Effector memory CD4-positive, alpha-beta T cell (primary cell): ENCODE data around the gene SKAP1.
A peak's percentile ranks its signal among the peaks of the same experiment; 100 is the strongest.
"Not testable (repeated sequence)": the region's sequence is repeated elsewhere in the genome, so short reads cannot be mapped to it uniquely, and the experiment has no call there.

Source experiments
- DNase-seq, 3 donors: peaks; one replicate each; pipeline ENCODE4 v3.0.0-alpha.2; 2020
- H3K27ac ChIP-seq: 2 replicates; pipeline ENCODE4 v1.7.0; 2013; ENCODE audit warnings: mild to moderate bottlenecking, low read length, moderate library complexity; ENCODE audit not compliant: insufficient read depth, poor library complexity, severe bottlenecking
- H3K27me3 ChIP-seq: replicated peaks from 2 replicates; pipeline ENCODE4 v1.7.0; 2013; ENCODE audit warnings: mild to moderate bottlenecking, low read length; ENCODE audit not compliant: insufficient read depth, control insufficient read depth, poor library complexity, severe bottlenecking
- H3K36me3 ChIP-seq: 2 replicates; pipeline ENCODE4 v1.7.0; 2013; ENCODE audit warnings: mild to moderate bottlenecking, low read length, moderate library complexity; ENCODE audit not compliant: control insufficient read depth, insufficient read depth
- H3K4me1 ChIP-seq: 2 replicates; pipeline ENCODE4 v1.7.0; 2013; ENCODE audit warnings: low read length, mild to moderate bottlenecking; ENCODE audit not compliant: control insufficient read depth, insufficient read depth, poor library complexity, severe bottlenecking
- H3K4me3 ChIP-seq: 2 replicates; pipeline ENCODE4 v1.7.0; 2013; ENCODE audit warnings: low read length, low read depth, mild to moderate bottlenecking; ENCODE audit not compliant: insufficient read depth, poor library complexity, severe bottlenecking
- H3K9me3 ChIP-seq: 2 replicates; pipeline ENCODE4 v1.7.0; 2013; ENCODE audit warnings: mild to moderate bottlenecking, low read length, moderate library complexity; ENCODE audit not compliant: control insufficient read depth

SKAP1 gene

GRCh38 chr17:48375356-48375755 is 54.7 kb downstream of the SKAP1 start:
- H3K9me3 ChIP-seq: no peaks in the 10 kb centered on the region
- H3K27me3 ChIP-seq: no peaks in the 10 kb centered on the region
- no peak overlapping the region for H3K27ac ChIP-seq
- no peak for DNase-seq
- peaks cover 16% of the 10 kb centered on the region for H3K36me3 ChIP-seq
- no peaks in the 10 kb centered on the region for H3K4me1 ChIP-seq
- no peak overlapping the region for H3K4me3 ChIP-seq

- no peaks in the 10 kb centered on the region for H3K27me3 ChIP-seq
- H3K36me3 ChIP-seq: peaks cover 16% of the 10 kb centered on the region
- no peaks in the 10 kb centered on the region for H3K4me1 ChIP-seq
- H3K9me3 ChIP-seq: no peaks in the 10 kb centered on the region
- DNase-seq: peak in 1 of 3 donors; percentile 5
- H3K27ac ChIP-seq: no peak overlapping the region
- H3K4me3 ChIP-seq: no peak overlapping the region
Observed at GRCh38 chr17:48374650-48375230, 55.3 kb downstream of the SKAP1 start.

- Histone ChIP-seq H3K27ac (no peak overlapping the region), H3K4me3 (no peak overlapping the region), H3K4me1 (no peaks in the 10 kb centered on the region), H3K27me3 (no peaks in the 10 kb centered on the region), H3K9me3 (no peaks in the 10 kb centered on the region), H3K36me3 (peaks cover 16% of the 10 kb centered on the region)
- DNase-seq: no peak
Observed at GRCh38 chr17:48373883-48374282, 56.1 kb downstream of the SKAP1 start.

- DNase-seq: no peak
- Histone ChIP-seq H3K9me3 (no peaks in the 10 kb centered on the region), H3K27ac (no peak overlapping the region), H3K4me3 (no peak overlapping the region), H3K27me3 (no peaks in the 10 kb centered on the region), H3K4me1 (no peaks in the 10 kb centered on the region), H3K36me3 (peaks cover 16% of the 10 kb centered on the region)
Observed at GRCh38 chr17:48373130-48373830, 56.7 kb downstream of the SKAP1 start.

DNA sequence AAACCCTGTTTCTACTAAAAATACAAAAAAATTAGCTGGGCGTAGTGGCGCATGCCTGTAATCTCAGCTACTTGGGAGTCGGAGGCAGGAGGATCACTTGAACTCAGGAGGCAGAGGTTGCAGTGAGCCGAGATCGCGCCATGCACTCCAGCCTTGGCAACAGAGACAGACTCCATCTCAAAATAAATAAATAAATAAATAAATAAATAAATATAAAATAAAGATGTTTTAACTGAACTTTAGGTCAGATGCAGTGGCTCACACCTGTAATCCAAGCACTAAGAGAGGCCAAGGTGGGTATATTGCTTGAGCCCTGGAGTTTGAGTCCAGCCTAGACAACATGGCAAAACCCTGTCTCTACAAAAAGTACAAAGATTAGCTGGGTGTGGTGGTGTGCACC is 61.0 kb downstream of the SKAP1 start:
- H3K4me3 ChIP-seq, H3K27ac ChIP-seq, H3K4me1 ChIP-seq, H3K36me3 ChIP-seq, H3K9me3 ChIP-seq, DNase-seq, H3K27me3 ChIP-seq: not testable (repeated sequence)

- no peaks in the 10 kb centered on the region for H3K27me3 ChIP-seq
Observed at GRCh38 chr17:48368352-48368908, 61.6 kb downstream of the SKAP1 start.

GRCh38 chr17:48363161-48363560 is 66.9 kb downstream of the SKAP1 start:
- Histone ChIP-seq H3K4me1 (no peaks in the 10 kb centered on the region), H3K27ac (no peak overlapping the region), H3K27me3 (no peaks in the 10 kb centered on the region), H3K4me3 (no peak overlapping the region), H3K9me3 (no peaks in the 10 kb centered on the region), H3K36me3 (peaks cover 21% of the 10 kb centered on the region)
- DNase-seq: no peak

More at GRCh38 chr17:48368352-48368908, 61.6 kb downstream of the SKAP1 start:
- Histone ChIP-seq H3K4me3 (no peak overlapping the region), H3K36me3 (peaks cover 13% of the 10 kb centered on the region), H3K9me3 (no peaks in the 10 kb centered on the region), H3K27ac (no peak overlapping the region), H3K4me1 (no peaks in the 10 kb centered on the region)
- no peak for DNase-seq

- peaks cover 15% of the 10 kb centered on the region for H3K36me3 ChIP-seq
- H3K4me3 ChIP-seq, H3K4me1 ChIP-seq, H3K27me3 ChIP-seq, DNase-seq, H3K9me3 ChIP-seq, H3K27ac ChIP-seq: not testable (repeated sequence)
Observed at GRCh38 chr17:48360861-48361633, 69.0 kb downstream of the SKAP1 start.

- no peak for DNase-seq
- Histone ChIP-seq H3K4me3 (no peak overlapping the region), H3K36me3 (peaks cover 4% of the 10 kb centered on the region), H3K27me3 (no peaks in the 10 kb centered on the region), H3K9me3 (no peaks in the 10 kb centered on the region), H3K27ac (no peak overlapping the region), H3K4me1 (no peaks in the 10 kb centered on the region)
Observed at GRCh38 chr17:48357779-48358602, 72.0 kb downstream of the SKAP1 start.
